ENCODE results near the gene CNGB1.
"Not testable (repeated sequence)": the region's sequence is repeated elsewhere in the genome, so short reads cannot be mapped to it uniquely, and the experiment has no call there.

Gene CNGB1

GRCh38 chr16:57920215-57920879 lies 50.6 kb downstream of the CNGB1 start:
- no peak for TF ChIP-seq CTCF (IDR thresholded peaks at IDR 0.05; ENCODE audit: low read depth, low read length)
- H3K4me3 ChIP-seq (ENCODE audit: low read depth, low read length) = no peak overlapping the region
- in situ Hi-C loops (cut with HindIII; ENCODE audit: low sequenced_read_pairs) = no loop called here
- DNase-seq (ENCODE audit: low read depth, low spot score) = no peak

GRCh38 chr16:57918994-57919393 lies 51.9 kb downstream of the CNGB1 start:
- no peak for TF ChIP-seq CTCF (IDR thresholded peaks at IDR 0.05; ENCODE audit: low read depth, low read length)
- H3K4me3 ChIP-seq (ENCODE audit: low read depth, low read length) = no peak overlapping the region
- in situ Hi-C loops (cut with HindIII; ENCODE audit: low sequenced_read_pairs) = no loop called here
- no peak for DNase-seq (ENCODE audit: low read depth, low spot score)

GRCh38 chr16:57918444-57918843 lies 52.5 kb downstream of the CNGB1 start:
- no peak for TF ChIP-seq CTCF (IDR thresholded peaks at IDR 0.05; ENCODE audit: low read depth, low read length)
- H3K4me3 ChIP-seq (ENCODE audit: low read depth, low read length) = no peak overlapping the region
- DNase-seq (ENCODE audit: low read depth, low spot score) = no peak
- in situ Hi-C loops (cut with HindIII; ENCODE audit: low sequenced_read_pairs) = no loop called here

- DNase-seq (ENCODE audit: low read depth, low spot score); in situ Hi-C loops (cut with HindIII; ENCODE audit: low sequenced_read_pairs); H3K4me3 ChIP-seq (ENCODE audit: low read depth, low read length): not testable (repeated sequence)
Observed at GRCh38 chr16:57917929-57918328, 53.0 kb downstream of the CNGB1 start.

- DNase-seq (ENCODE audit: low read depth, low spot score); in situ Hi-C loops (cut with HindIII; ENCODE audit: low sequenced_read_pairs); H3K4me3 ChIP-seq (ENCODE audit: low read depth, low read length): not testable (repeated sequence)
Observed at GRCh38 chr16:57917489-57917888, 53.4 kb downstream of the CNGB1 start.

- in situ Hi-C loops (cut with HindIII; ENCODE audit: low sequenced_read_pairs) = no loop called here
- TF ChIP-seq CTCF (IDR thresholded peaks at IDR 0.05; ENCODE audit: low read depth, low read length) = no peak
- no peak overlapping the region for H3K4me3 ChIP-seq (ENCODE audit: low read depth, low read length)
- no peak for DNase-seq (ENCODE audit: low read depth, low spot score)
Observed at GRCh38 chr16:57916735-57917438, 54.0 kb downstream of the CNGB1 start.

- H3K4me3 ChIP-seq (ENCODE audit: low read depth, low read length) = no peak overlapping the region
- TF ChIP-seq CTCF (IDR thresholded peaks at IDR 0.05; ENCODE audit: low read depth, low read length) = no peak
- in situ Hi-C loops (cut with HindIII; ENCODE audit: low sequenced_read_pairs) = no loop called here
- DNase-seq (ENCODE audit: low read depth, low spot score) = no peak
Observed at GRCh38 chr16:57915811-57916488, 55.0 kb downstream of the CNGB1 start.
